ELF-1 (cell line): ENCODE data around the gene GDI2.
"Not testable (repeated sequence)": the region's sequence is repeated elsewhere in the genome, so short reads cannot be mapped to it uniquely, and the experiment has no call there.

ENCODE experiments used
- DNase-seq: peaks from one replicate; pipeline ENCODE4 v3.0.0-alpha.2; 2016; ENCODE audit warnings: low read depth, low spot score

Gene GDI2

DNA sequence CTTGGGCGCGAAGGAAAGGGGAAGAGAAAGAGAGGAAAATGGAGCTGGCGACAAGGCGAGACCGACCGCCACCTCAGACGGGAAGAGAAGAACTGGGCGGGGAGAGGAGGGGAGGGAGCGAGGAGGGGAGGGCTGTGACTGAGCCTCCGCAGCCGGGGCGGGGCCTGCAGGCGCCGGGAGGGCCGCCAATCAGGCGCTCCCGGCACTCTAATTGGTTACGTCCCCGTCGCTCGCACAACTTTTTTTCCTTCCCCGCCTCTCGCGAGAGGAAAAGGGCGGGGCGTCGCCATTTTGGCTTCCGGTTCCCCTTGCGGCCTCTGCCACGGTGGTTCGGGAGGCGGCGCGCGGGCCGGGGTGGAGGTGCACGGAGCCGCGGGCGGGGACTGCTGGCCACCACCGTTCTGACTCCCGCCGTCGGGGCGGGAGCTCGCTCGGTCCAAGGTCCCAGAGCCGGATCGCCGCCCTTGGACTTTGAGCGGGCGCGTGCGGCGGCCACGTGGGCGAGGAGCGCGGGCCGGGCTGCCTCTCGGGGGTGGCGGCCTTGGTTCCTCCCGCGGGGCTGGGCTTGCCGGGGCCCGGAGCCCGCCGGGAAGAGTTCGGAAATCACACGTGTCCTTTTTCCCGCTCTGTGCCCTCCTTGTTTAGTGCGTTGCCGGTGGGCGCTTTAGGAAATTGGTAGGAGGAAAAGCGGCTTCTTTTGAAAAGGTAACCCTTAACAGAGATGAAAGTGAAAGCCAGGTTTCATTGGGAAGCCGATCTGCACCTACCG is at the start of gene GDI2:
Gene GDI2 (minus strand): TSS at position 94 of the 769 bp plus-strand sequence. CDS start 176 bp downstream, outside the sequence.
- peak; percentile 98 for DNase-seq

DNA sequence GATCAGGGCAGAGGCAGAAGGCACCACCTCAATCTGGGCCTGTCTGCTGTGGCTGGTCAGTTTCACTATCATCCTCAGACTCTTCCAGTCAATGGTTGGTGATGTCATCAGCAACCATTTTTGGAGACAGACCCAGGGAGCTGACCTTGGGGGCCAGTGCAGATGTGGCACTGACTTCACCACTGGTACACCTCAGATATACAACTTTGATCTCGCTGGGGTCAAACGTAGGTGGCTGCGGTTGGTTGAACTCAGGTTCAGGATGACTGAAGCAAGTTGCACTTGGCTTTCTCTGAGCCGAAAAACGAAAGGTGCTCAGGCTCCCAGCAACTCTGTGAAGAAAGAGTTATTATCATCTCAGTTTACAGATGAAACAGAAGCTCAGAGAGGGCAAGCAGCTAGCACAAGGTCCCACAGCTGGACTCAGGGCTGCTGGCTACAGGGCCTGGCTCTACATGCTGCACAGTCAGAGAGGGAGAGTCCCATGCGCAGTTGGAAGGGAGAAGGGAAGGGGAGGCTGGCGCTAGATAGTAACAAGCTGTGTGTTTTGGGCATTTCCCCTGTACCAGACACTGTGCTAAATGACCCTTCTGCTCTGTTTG is 49.2 kb upstream of the GDI2 start:
- no peak for DNase-seq

DNA sequence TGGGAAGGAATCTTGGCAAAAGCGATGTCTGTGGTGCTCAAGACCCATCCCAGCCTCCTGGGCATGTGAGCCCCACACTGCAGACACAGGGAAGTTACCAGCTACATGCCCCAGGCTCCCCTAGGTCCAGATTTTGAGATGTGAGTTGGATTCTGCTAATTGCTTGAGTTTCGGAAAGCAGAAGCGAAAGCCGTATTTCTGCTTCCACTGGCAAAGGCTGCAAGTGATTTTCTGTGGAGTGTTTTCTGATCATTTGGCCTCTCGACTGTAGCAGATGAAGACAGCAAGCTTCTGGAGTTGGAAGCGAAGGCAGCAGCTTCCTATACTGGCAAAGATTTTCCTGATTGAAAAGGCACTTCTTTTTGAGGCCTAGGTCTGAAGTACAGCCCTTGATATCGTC is 46.8 kb upstream of the GDI2 start:
- no peak for DNase-seq

DNA sequence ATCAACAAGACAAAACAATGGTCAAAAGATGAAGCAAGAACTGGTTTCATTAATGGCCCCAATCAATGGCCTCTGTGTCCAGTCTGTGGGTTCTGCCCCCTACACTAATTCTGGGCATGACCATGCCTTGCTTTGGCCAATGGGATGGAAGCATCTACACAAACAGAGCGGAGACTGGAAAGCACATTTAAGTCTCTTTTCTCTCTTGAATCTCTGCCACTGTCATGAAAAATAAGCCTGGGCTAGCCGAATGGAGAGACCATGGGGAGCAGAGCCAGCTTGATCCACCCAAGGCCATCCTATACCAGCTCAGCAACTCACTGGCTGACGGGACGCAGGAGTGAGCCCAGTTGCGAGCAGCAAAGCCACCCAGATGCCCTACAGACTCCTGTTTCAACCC is 45.6 kb upstream of the GDI2 start:
- DNase-seq = no peak

DNA sequence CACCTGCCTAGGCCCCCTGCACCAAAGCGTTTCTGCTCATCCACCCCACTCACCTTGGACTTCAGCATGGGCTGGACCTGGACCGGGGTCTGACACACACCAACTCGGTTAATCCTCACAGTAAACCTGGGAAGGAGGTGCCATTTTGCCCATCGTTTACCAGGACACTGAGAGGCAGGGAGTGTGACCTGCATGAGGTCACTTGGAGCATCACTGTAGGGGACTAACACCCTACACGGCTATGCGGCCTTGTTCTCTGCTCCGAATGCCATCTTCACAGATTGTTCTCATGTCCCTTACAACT is 43.4 kb upstream of the GDI2 start:
- DNase-seq = no peak

DNA sequence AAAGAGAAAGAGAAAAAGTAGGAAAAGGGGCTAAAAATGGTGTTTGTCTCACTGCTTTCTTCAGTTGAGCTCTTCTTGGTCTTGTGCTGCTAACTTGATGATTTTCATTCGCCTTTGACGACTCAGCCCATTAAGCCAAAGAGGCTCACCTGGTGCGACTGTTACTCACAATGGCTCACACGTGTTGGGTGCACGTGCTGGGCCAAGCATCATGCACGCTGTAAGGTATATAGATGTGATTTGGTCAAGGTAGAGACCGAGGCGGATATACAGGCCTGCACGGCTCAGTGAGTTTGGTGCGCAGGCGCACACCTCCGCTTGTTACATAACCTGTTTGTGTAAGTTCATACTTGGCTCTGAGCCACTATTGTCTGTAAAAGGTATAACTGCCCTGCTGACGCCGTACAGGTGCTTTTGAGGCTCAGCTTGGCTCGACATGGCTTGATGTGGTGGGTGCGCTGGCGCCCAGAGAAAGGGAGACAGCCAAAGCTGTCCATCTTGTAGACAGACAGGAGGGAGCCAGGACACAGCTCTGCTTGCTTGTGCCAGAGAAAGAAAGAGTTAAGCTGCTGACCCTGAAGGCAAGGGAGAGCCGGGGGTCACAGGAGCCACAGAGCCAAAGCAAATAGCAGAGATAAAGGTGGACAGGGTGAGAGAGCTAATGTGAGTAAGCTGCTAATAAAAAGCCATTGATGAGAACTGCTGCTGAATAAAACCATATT is 42.9 kb upstream of the GDI2 start:
- DNase-seq = no peak

DNA sequence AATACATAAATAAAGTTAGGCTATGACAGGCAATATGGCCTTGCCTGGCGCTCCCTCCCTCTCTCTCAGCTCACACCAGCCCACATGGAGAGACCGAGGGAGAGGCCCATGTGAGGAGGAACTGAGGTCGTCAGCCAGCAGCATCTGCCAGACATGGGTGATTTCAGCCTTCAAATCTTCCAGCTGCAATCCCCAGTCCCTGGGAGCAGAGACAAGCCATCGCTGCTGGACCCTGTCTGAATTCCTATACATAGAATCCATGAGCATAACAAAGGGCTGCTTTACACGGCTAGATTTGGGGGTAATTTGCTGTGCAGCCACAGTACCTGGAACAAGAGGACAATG is 40.9 kb upstream of the GDI2 start:
- peak; percentile 27 for DNase-seq

DNA sequence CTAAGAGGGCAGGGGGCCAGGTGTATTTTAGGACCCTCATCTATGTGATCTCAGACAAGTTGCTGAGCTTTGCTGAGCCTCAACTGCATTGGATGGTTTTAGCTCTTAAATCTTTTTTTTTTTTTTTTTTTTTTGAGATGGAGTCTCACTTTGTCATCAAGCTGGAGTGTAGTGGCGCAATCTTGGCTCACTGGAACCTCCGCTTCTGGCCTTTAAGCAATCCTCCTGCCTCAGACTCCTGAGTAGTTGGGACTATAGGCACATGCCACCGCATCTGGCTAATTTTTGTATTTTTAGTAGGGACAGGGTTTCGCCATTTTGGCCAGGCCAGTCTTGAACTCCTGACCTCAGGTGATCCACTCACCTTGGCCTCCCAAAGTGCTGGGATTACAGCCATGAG is 33.4 kb upstream of the GDI2 start:
- DNase-seq = not testable (repeated sequence)

DNA sequence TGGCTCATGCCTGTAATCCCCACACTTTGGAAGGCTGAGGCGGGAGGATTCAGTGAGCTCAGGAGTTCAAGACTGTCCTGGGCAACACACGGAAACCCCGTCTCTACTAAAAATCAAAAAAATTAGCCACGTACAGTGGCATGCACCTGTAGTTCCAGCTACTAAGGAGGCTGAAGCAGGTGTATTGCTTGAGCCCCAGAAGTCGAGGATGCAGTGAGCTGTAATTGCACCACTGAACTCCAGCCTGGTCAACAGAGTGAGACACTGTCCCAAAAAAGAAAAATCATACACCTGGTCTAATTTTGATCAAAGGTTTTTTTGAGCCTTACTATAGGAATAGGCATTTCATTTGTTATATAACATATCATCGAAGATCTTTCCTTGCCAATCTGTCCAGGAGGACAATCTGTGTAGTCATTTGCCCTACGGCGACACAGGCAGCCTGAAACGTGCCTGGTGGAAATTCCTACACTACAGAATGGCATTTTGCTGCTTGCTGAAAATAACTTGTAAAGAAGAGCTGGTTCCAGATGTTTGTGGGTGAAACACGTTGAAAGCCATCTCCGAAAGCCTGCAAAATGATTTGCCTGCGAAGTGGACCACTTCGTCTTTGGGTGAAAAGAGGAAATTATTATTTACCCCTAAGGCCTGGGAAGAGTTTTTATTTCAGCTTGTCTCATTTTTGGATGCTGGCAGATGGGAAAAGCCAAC is 31.3 kb upstream of the GDI2 start:
- DNase-seq = no peak

DNA sequence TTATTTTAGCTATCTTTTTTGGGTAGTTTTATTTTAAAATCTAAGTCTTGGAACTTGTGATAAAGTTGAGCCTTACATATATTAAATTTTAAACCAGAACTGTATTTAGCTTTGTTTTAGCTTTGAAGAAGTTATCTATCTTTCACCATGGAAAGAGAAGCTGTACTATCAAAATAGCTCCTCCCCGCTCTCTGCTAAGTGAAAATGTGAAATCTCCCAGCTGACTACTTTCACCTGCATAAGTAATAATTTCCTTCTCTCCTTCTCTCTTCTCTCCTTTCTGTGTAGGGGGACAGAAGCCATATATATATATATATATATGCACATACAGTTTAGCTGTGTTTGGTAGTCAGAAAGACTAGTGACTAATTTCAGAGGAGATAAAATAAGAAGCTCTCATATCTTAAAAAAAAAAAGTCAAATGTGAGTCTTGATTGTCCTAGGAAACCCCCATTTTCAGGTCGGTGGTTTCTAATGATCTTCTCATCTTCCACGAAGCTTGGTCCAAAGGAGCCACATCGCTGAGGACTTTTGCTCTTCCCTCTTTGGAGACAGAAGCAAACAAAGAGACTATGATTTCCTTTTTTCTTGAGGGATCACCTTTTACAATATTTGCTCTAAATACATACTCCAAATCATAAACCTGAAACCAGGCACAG is 30.6 kb upstream of the GDI2 start:
- no peak for DNase-seq

DNA sequence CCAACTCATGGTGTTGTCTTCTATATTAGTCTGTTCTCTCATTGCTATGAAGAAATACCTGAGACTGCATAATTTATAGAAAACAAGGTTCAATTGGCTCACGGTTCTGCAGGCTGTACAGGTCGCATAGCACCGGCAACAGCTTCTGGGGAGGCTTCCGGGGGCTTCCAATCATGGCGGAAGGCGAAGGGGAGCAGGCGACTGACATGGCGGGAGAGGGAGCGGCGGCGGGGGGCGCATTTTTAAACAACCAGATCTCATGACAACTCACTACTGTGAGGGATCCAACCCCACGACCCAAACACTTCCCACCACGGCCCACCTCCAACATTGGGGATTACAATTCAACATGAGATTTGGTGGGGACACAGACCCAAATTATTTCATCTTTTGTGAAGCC is 28.7 kb upstream of the GDI2 start:
- DNase-seq = no peak

DNA sequence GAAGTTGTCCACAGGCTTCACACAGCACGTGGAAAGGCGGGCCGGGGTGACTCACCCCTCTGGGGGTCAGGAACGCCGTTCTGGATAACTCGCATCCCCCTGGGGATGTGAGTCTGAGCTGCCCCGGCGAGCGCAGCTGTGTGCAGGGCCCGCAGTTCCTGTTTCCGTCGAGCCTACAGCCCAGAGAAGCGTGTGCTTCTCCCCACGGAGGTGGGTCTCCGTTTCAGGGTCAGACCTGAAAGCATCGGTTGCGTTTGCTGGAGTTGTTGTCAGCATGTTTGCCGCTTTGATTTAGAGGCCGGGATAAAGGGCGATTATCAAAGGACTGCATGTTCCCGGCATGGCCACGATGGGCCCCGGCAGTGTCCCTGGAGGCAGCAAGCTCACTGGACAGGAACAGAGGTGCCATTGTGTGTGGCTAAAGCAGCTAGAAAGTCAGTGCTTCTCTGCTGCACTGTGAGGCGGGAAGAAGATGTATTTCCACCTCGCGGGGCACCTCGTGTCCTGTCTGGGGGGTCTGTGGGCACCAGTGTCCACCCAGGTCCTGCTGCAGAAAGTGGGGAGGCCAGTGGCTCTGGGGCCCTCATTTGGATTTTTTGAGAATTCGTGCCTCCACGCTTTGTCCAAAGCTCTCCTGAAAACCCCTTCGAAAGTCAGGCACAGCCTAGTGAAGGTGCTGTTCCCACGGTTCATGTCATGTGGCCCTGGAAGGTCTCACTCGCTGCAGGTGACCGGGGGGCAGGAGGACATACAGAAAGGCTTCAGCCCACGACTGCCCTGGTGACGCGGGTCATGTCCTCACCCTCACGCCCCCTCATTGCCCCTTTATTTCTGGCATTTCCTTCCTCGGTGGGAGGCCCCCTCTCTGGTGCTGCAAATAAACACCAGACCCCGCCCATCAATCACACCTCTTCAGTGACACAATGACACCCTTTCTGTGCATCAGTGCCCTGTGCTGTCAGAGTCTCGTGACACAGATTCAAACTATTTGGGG is 27.4 kb upstream of the GDI2 start:
- DNase-seq = peak; percentile 62

DNA sequence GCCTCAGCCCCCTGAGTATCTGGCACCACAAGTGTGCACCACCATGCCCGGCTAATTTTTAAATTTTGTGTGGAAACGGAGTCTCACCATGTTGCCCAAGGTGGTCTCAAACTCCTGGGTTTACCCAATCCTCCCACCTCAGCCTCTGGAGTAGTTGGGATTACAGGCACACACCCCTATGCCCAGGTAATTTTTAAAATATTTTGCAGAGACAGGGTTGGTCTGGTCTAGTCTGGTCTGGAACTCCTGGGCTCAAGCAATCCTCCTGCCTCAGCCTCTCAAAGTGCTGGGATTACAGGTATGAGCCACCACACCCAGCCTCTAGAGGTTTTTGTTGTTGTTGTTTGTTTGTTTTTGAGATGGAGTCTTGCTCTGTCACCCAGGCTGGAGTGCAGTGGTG is 22.9 kb upstream of the GDI2 start:
- DNase-seq = not testable (repeated sequence)

DNA sequence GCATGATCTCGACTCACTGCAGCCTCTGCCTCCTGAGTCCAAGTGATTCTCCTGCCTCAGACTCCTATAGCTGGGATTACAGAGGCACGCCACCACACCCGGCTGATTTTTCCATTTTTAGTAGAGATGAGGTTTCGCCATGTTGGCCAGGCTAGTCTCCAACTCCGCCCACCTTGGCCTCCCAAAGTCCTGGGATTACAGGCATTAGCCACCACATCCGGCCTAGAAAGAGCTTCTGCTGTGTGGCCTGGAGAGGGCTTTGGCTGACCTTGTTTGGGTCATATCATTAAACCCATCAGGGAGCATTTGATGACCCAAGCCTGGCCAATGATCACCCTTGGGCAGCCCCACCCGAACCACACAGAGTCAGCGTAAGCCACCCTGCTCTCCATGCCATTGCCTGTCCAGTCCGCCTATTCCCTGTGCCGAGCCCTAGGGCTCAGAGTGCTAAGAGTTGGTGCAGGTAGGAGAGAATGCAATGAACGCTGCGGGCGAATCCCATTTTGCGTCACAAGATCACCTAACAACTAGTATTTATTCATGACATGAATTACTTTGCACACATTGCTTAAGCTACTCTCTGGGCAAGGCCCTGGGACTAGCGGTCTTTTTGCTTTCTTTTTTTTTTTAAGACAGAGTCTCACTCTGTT is 22.3 kb upstream of the GDI2 start:
- DNase-seq = no peak

DNA sequence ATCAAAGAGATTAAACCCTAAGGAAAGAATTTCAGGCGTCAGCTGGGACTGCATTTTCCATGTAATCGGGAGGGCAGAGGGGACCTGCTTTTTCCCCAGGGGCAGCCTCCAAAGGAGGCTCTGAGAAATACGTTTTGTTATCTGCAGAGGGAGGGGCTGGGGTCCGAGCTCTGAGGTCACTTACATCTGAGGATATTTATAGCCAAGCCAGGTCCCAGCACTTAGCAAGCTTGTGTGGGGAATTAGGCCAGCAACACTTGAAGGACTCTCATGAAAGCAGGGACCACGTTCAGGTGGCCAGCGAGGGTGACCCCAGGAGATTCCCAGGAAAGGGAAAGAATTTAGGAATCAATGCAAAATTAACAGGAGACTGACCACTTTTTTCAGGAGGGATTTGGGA is 20.6 kb upstream of the GDI2 start:
- peak; percentile 21 for DNase-seq

DNA sequence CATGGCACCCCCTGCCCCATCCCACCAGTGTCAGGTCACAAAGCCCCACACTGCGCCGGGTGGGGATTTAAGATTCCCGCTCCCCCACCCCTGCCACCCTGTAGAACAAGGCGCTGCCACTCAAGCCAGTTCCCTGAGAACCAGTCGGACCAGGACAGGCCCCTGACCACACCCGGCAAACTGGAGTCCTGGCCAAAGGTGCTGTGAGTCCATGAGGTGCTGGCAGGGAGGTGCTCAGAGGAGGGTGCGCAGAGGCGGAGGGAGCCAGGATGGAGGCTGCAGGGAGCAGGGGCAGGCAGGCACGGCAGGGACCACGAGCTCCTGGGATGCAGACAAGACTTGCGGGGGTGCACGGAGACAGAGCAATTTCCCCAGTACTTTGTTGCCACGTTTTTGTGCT is 19.7 kb upstream of the GDI2 start:
- DNase-seq = no peak

DNA sequence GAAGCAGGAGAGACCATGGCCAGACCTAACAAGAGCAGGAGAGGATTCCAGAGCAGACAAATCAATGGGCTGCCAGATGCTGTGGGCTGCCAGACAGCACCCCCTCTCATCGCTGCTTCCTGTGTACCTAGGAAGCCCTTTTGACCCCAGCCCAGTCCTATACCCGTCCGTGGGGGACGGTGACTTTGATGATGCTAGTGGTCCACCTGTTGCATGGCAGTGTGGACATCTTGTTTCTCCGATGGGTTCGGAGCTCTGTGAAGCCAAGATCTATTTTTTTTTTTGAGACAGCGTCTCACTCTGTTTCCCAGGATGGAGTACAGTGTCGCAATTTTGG is 18.2 kb upstream of the GDI2 start:
- DNase-seq = no peak

DNA sequence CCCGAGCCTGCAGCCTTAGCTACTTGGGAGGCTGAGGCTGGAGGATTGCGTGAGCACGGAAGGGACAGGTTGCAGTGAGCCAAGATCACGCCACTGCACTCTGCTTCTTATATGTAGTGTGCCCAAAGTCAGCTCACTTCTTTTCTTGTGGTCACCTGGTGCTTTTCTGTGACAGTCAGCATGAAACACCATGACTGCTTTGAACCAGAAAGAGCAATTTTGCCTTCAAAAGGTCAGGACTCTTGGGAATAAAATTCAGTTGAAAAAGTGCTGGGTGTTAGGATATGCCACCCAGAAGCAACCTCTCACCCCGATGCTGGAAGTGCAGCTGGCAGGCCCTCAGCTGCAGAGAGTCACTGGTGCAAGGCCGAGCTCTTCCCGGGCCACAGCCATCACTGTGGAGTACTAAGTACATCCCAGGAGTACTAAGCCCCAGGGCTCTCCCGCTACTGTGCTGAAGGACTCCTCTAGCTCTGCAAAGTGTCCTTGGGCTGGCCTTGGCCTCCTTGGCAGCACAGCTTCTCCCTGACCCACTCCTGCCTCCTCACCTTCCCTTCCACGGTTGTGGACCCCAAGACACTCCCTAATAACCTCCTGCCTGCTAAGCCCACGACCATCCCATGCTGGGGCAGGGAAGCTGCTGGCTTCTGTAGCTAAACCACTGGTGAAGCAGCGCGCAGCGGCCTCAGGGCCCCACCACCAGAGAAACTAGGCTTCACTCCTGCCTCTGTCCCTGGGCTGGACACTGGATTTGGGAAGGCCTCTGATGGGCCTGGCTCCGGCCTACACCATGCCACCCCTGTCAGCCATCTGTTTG is 17.6 kb upstream of the GDI2 start:
- no peak for DNase-seq

DNA sequence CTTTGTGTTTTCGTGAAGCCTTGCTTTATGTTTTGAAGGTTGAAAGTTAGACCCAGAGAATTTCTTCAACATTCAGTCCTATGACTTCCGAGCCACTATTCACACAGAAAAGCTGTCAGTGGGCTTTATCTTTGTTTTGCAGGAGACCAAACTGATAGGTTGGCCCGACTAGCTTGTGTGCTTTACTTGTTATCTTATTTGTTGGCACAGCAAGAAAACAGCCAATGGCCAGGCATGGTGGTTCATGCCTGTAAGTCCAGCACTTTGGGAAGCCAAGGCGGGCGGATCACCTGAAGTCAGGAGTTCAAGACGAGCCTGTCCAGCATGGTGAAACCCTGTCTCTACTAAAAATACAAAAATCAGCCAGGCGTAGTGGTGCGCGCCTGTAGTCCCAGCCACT is 16.0 kb upstream of the GDI2 start:
- no peak for DNase-seq

DNA sequence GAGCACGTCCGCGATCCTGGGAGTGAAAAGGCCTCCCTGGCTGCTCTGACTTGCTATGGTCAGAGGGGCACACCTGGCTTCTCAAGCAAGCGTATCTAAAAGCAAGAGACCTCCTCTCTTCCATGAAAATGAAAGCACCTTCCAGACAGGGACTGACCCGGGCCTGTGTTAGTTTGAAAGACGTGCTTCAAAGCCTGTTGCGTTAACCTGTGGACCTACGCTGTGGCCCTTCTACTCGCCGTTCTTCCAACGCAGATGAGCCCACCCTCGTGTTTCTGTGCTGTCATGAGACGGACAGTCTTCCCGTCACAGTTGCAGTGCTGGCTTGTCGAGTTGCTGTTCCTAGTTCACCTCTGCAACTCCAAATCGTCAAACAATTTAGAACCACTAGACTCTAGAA is 15.5 kb upstream of the GDI2 start:
- no peak for DNase-seq
